SK-N-DZ (cell line): Measurements from ENCODE around the gene KMO. TPM values are rescaled to one million over a fixed set of nuclear protein-coding genes. Genes with fewer than 3 reads are reported as not detected.

ENCODE experiments used
- DNase-seq: peaks from one replicate; pipeline ENCODE4 v3.0.0-alpha.2; 2015; ENCODE audit warnings: low spot score
- polyA plus RNA-seq, 2 experiments: library from polyadenylated mRNA; depleted of rRNA; stranded (reverse); fragments of >200 nt; gene quantifications; 2 replicates each; pipeline ENCODE4 v1.2.3, GENCODE V29; 2014

KMO gene
- not detected in 2 replicates for polyA plus RNA-seq (2014; cell fraction: cytosol; rRNA removed)
- polyA plus RNA-seq (2014; cell fraction: nucleus; rRNA removed), result 0.06 TPM in 1 of 2 replicates, not detected in the other

DNA sequence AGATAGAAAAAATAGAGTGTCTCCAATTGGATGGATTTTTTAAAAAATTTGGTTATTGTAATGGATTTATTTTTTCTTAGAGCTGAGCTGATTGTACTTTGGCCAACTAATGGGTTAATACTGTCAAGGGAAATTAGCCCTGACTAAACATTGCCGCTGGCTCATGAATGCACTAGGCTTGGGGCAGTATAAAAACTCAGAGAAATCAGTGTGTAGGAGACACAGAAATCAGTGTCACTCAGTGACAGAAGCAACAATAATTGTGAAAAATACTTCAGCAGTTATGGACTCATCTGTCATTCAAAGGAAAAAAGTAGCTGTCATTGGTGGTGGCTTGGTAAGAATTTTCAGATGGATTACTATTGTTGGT lies at the start of gene KMO:
Gene KMO (plus strand): TSS at position 217 of the 370 bp plus-strand sequence. CDS start 67 bp downstream, at position 284.
- no peak for DNase-seq

DNA sequence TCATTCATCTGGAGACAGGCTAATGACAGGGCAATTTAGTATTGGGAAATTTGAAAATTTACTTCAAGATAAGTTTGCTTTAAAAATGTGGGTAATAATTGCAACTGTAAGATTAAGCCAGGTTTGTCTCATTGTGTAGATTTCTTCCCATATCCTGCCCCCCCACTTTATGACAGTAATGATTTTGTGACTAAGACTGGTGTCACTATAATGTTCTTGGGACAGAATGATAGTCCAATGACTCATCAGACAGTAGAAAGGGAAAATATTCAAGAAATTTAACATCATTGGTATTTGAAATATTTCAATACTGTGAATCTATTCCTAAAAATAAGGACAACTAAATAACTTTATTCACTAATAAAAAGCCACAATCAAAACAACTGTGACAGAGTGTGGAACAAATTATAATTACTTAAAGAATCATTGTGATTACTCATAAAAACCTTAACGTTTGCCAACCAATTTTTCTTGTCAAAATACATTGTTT lies 49.4 kb upstream of the KMO start:
- no peak for DNase-seq

DNA sequence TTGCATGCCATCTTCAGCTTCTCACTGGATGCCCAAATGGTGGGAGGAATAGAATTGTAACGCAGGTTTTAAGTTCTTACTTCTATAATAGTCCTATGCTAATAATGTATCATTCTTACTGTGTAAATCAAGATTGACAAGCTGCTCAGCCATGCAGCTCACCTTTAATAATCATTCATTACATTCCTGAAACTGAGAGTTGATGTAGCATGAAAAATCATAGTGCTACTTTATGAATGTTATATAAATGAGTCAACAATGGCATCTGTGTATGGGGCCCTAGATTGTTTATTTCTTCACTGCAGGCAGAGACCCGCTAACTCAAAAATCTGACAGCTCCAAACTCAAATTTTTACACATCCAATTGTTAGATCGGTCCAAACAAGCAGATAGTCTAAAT lies 47.0 kb upstream of the KMO start:
- DNase-seq, result no peak

DNA sequence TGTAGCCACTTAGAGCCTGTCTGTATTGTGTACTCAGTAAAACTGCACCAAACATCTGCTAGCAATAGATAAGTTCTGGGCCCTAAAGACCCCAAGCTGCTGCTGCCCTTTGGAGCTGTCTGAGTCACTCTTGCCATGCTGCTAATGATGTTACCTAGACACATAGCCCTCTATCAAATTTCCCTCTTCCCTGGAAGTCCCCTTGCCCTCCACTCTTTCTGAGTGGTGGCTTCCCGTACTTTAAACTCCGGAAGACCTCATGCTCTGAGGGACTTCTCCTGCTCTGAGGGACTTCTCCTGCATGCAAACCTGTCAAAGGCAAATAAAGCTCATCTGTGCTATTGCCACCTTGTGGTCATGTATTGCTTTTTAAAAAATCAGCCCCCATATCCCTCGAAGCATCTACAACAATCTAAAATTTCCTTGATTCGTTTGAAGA lies 46.6 kb upstream of the KMO start:
- peak; percentile 24 for DNase-seq

DNA sequence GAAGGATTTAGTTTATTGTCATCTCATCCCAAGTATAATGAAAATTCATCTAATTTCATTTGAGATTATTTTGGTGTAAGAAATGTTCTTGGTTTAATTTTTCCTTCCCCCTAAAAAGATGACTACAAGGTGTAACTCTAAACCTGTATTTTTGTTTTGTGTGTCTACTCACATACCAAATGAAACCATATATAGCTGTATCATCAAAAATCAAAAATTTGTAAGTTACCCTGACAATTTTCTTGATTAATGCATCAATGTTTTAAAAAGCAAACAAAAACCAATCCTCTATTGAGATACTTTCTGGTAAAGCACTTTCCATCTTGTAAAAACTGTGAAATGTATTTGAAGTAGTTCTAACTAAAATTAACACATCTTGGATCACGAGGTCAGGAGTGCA lies 43.4 kb upstream of the KMO start:
- no peak for DNase-seq

DNA sequence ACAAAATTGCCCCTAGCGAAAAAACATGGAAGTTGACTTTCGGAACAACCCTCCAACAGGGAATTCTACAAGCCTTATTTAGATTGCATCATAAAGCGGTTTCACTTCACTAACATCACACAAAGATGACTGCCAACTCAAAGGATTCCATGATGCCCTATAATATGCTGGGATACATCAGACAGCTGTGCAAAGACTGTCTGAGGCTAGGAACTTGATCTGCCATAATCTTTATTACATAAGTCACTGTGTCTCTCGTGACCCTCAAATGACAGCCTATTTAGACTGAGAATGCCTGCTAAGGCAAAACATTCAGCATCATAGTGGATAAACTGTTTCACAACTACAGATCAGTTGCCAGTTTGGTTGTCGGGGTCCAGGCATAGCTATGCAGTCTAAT lies 36.4 kb upstream of the KMO start:
- no peak for DNase-seq

DNA sequence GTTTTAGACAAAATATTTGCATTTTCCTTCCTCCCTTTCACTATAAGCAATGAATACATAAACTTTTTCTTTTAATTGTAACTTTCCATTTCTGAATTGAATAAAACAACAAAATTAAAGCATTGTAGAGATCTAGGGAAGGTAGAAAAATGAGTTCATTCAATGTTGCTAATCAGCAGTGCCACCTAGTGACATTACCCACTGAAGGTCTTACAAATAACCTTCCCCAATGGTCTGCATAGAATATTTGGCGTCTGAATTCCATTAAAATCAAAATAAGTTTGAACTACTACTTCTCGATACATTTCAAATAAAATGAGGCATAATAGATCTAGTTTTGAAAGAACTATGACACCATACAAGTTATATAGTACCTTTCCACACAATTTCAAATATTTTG lies 32.3 kb upstream of the KMO start:
- DNase-seq, result peak; percentile 29

DNA sequence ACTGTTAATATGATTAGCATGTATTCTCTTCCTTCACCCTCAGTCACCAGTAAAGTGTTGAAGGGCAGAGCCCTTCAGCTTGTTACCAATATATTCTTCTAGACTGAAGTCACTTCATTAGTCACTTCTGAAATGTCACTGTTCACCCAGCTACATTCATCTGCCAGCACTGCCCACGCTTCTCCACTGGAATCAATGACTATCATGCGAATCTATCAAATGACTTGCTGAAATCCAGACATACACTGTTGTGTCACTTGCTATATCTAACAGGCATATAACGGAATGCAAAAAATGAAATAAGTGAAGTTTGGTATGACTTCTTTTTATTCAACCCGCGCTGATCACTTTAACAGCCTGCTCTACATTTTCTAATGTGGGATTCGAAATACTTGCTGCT lies 28.7 kb upstream of the KMO start:
- no peak for DNase-seq

DNA sequence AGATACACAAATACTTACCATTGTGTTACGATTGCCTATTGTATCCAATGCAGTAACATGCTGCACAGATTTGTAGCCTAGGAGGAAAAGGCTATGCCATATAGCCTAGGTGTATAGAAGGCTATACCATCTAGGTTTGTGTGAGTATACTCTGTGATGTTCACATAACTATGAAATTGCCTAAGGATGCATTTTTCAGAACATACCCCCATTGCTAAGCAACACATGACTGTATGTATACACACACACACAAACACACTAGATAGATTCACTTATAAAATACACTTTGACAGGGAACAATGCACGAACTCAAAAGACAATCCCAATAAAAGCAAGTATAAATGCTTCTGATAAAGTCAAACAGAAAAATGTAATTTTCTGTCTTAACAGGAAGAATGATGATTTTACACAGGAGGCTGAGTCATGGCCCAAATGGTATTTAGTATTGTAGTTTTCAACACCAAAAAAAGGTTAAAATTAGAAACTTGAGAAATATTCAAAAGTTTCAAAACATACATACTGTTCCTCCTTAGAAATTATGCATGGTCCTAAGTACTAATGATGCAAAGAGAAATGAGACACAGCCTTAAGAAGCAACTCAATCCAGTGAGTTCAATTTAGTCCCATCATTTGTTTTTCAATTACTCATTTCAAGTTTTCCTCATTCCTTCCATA lies 24.9 kb upstream of the KMO start:
- no peak for DNase-seq

DNA sequence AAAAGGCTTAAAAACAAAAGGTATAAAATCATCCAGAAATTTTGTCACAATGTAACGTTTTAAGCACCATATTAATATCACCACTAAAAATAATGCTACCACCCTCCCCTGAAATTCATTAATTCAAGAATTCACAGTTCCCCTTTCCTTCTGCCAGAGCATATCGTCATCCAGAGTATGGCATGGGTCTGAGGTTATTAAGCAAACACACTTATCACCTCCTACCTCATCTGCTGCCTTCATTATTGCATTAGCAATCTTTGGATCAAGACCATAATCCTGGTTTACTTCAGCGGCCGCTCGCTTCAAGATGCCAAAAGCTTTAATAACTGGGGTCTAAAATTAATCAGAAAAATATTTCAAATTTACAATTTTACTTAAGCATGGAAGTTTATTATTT lies 18.8 kb upstream of the KMO start:
- DNase-seq, result no peak

DNA sequence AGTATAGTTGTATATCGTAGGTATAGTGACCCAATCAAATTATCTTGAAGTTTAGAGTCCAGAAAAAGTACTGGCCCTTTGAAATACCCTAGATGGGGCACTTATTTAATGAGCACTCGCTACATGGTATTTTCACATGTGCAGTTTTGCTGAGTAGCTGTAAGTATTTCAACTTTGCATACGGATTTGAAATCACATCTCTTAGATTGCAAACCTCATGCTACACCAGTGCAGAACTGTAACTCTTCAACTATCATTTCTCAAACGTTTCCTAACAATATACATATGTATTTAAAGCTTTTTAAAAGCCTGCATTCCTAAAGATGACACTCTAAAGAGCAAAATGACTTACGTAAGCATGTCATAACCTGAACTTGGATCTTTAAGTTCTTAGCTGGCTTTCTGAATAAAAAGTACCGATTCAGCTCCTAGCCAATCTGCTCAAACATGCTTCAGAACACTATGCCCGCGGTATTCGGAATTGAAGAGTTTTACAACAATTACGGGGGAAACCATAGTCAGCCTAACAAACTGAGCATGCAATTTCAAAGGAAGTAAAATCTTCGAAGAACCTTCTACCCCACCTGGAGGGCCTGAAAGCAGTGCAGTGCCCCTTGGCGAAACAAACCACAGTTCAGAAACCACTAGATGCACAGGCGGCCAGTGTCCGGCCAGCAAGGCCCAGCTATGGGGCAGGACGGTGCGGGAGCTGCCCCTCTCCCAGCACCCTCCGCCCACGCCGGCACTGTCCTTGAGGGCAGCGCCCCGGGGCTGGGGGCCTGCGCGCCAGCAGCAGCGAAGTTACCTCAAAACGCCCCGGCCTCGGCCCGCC lies 13.5 kb upstream of the KMO start:
- DNase-seq, result peak; percentile 4

DNA sequence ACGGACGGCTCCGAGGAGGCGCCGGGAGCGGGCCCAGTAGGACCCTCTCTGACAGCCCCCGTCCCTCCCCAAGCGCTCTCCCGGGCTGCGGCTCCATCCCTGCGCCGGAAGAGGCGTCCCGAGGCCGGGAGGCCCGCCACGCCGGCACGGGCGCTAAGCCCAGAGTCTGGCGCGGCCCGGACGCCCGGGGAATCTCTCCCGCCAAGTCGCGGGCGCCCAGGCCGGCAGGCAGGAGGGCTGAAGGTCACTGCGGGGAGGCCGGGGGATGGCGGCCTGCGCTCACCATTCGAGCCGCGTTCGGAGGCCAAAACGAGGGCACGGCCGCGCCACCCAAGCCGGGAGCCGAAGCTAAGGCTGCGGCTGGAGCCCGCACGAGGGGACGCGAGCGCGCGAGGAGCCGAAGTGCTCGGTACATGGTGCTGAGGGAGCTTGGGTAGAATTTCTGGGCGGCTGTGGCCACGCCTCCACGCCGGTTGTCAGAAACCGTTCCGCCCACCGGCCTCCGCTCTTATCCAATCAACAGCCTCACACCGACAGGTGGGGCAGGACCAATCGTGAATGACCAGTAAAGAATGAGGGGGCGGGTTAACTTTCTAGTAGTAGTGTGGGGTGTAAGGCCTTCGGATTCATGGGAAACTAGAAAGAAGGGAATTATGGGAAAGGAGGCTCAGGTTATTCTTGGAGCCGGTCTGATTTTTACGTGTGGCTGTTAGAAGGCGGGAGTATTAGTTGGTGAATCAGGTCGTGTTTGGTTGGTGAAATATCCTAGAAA lies 12.7 kb upstream of the KMO start, which contains the start of gene FH:
Gene FH (minus strand): TSS at position 448 of the 772 bp plus-strand sequence. CDS start 33 bp downstream, at position 415.
- DNase-seq, result peak; percentile 99

DNA sequence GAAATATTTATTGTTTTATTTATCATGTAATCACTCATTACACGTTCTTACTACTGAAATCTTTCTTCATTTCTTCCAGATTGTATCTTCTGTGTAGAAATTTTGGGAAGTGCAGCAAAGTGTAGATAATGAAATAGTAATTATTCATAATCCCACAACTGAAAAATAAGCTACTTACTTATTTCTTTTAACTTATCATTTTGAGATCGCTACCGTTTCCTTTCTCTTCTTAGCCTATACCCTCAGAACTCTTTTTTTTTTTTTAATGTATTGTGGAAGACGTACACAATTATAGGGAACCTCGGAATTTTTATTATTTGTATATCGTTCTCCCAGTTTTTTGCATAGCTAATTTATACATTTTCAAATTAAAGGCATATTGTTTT lies 12.1 kb upstream of the KMO start:
- no peak for DNase-seq

DNA sequence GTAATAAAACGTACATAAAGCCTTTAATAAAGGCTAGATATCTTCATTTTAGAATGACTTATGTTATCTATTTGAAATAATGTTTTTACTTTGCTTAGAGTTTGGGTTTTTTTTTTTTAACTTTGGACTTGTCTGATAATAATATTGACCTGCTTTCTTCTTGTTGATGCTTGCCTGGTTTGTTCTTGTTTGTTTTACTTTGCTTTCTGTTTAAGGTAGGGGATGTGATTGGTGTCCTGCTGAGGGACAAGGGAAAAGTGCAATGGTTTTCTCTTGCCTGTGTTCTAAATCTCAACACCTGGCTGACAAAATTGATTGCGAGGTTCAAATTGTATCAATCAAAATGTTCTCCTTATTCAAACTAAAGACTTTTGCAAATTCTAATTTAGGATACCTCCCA lies 10.5 kb upstream of the KMO start:
- DNase-seq, result no peak

DNA sequence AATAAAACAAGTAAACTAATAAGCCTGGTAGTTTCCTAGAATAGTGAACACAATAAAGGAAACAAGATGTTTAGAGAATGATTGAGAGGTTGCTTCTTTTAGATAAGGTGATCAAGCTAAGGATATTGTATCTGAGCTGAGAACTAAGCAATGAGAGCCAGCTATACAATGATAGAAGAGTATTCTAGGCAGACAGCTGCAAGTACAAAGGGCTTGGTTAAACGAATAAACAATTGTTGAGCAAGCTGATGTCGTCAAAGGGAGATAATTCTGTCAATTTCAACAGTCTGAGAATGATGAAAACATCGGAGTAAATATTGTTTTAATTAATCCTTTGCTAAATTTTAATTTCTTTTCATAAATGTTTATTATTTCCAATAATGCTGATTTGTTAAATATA lies 7.2 kb upstream of the KMO start:
- no peak for DNase-seq

DNA sequence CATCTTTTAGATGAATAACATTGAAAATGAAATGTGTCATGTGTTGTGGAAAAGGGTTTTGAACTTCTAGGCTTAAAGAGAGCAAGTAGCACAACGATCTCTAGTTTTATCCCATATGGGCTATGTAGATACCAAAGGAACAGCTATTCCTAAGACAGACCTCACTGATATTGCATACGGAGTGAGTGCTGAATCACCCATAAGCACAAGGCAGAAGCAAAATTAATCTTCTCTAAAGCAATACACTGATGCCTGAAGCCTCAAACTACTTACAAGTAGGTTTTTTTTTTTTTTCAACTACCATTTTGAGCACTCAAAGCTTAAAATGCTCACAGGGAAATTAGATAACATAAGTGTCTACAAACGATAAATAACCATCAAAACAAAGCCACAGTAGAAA lies 5.0 kb upstream of the KMO start:
- no peak for DNase-seq

DNA sequence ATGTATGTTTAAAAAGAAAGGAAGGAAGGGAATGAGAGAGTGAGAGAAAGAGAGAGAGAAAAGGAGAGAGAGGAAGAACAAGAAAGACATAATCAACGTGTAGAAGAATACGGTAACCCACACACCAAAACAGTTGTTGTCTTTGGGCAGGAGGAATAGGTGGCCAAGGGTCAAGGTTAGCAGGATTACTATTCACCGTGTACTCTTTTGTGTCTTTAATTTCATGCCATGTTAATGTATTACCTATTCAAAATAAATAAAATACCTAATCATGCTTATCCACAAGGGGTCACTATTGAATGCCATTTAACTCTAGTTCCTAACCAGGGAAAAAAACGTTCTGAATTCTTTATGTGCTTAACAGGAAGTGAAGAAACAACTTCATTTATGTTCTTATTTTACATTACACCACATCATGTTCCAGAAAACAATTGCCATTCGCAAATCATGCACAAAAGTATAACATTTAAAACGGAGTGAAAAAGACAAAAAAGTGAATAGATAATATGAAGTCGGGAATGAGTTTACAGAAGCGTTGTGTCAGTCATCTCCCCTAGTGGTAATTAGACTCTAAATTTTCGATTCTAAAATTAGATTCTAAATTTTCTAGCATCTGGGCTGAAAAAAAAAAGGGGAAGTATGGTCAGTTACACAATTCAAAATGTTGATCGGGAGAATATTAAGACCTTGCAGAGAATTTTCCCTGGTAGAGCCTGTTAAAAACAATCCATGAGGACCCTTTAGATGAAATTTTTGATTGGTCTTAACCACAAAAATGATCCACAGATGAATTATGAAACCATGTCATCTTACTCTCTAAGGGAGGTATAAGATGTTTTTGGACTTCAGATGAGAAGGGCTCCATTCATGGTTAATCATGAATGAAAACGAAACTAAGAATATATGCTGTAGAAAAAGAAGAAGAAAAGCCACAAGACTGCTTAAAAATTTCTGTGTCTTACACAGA lies 700 bp upstream of the KMO start:
- DNase-seq, result peak; percentile 42

DNA sequence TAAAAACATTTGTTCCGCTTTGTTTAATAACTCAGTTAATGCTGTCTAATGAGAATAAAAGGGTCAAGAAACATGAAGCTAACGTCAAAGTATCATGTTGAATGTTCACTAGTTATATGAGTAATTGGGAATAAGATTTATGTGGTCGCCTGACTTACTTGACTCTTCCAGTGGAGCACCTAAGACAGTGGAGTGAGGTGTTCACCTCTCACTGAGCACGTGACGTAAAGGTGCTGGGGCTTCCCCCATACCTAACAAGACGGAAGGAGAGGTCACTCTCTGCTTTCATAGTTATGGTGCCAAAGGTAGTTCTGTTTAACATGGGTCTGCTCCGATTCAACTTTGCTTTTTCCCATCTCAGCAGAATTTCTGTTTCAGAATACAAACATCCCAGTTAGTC lies 686 bp downstream of the KMO start:
- DNase-seq, result no peak

DNA sequence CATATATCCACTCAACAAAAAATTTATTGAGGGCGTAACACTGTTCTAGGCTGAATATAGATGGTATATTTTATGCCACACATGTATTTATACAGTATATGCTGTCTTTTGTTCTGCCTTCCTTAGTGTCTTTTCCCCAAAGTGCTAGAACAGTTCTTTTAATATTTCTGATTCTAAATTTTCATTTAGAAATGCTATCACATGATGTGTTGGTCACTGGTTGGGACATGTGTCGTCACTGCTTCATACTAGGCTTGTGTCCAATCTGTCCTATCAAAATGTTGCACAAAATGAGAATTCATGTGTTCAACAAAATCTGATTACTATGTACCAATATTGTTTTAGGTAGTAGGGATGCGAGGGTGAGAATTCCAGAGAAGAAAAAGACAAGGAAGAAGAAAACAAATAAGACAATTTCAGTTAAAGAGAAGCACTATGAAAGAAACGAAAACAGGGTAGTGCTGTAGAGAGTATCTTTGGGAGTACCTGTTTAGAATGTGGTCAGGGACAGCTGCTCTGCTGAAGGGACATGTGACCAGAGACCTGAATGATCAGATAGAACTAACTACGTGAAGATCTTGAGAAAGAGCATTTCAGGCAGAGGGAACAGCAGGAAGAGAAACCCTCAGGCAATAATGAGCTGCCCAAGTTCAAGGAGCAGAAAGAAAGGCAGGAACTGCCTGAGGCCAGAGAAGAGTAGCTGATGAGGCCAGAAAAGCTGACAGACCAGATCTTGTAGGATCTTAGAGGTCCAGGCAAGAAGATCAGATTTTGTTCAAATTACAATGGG lies 1.3 kb downstream of the KMO start:
- DNase-seq, result no peak

DNA sequence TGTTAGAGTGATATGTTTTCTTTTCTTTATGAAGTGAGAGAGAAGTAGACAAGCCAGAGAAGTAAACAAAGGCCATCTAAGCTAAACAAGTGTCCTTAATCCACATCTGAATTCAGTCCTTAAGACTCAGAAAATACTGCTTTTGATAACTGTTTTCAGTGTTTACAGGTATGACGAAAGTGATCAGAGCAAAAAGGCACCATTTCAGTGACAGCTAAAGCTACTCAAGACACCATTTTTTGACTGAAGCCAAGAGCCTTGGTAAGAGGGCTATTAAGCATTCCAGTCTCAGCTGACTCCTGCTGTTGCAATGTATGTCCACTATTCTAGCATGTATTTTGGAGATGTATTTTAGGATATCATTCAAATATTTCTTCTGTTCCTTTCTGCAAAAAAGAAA lies 4.1 kb downstream of the KMO start:
- no peak for DNase-seq
